GM23338 (cell line): ENCODE measurements around the gene SLCO3A1. TPM values are rescaled to one million over a fixed set of nuclear protein-coding genes. Genes with fewer than 3 reads are reported as not detected.

ENCODE experiments used
- ATAC-seq: fragments of 200-7000 bp; cut with Tn5 transposase; 3 replicates; pipeline ENCODE4 v1.9.1; 2020
- DNase-seq: peaks from one replicate; pipeline ENCODE4 v3.0.0-alpha.2; 2015; ENCODE audit warnings: low spot score
- H2AFZ ChIP-seq: fragments of 200-600 bp; sonication (generic); 2 replicates; pipeline ENCODE4 v1.8.0; 2016; ENCODE audit warnings: antibody characterized with exemption, mild to moderate bottlenecking, moderate library complexity
- H3F3A ChIP-seq: fragments of 200-600 bp; sonication (generic); replicated peaks from 2 replicates; pipeline ENCODE4 v1.8.0; 2017; ENCODE audit warnings: antibody characterized with exemption, mixed run types, low read depth
- H3K27ac ChIP-seq: fragments of 200-600 bp; sonication (generic); 2 replicates; pipeline ENCODE4 v1.6.1; 2016; ENCODE audit warnings: low read depth
- H3K27me3 ChIP-seq: fragments of 200-600 bp; sonication (generic); 2 replicates; pipeline ENCODE4 v1.8.0; 2016; ENCODE audit warnings: mild to moderate bottlenecking, mixed run types, moderate library complexity; ENCODE audit not compliant: insufficient read depth
- H3K36me3 ChIP-seq: fragments of 200-600 bp; sonication (generic); 2 replicates; pipeline ENCODE4 v1.8.0; 2016; ENCODE audit warnings: mild to moderate bottlenecking; ENCODE audit not compliant: insufficient read depth
- H3K4me1 ChIP-seq: fragments of 200-600 bp; sonication (generic); 2 replicates; pipeline ENCODE4 v1.8.0; 2016; ENCODE audit warnings: mild to moderate bottlenecking, moderate library complexity; ENCODE audit not compliant: insufficient read depth
- H3K4me2 ChIP-seq: fragments of 200-600 bp; sonication (generic); 2 replicates; pipeline ENCODE4 v1.7.1; 2017; ENCODE audit warnings: mixed run types
- H3K4me3 ChIP-seq: fragments of 200-600 bp; sonication (generic); 2 replicates; pipeline ENCODE4 v1.6.1; 2016; ENCODE audit warnings: mixed run types
- H3K79me2 ChIP-seq: fragments of 200-600 bp; sonication (generic); replicated peaks from 2 replicates; pipeline ENCODE4 v1.8.0; 2017; ENCODE audit warnings: mild to moderate bottlenecking; ENCODE audit not compliant: insufficient read depth
- H3K9me2 ChIP-seq: fragments of 200-600 bp; sonication (generic); 2 replicates; pipeline ENCODE4 v1.8.0; 2017; ENCODE audit not compliant: insufficient read depth
- H4K20me1 ChIP-seq: fragments of 200-600 bp; sonication (generic); replicated peaks from 2 replicates; pipeline ENCODE4 v1.8.0; 2017; ENCODE audit warnings: mild to moderate bottlenecking; ENCODE audit not compliant: insufficient read depth
- H3K27ac Mint-ChIP-seq: 2 replicates; pipeline ENCODE4 v1.8.0; 2020; ENCODE audit warnings: inconsistent platforms, mild to moderate bottlenecking, moderate library complexity, mixed read lengths
- H3K27me3 Mint-ChIP-seq: 3 replicates; pipeline ENCODE4 v1.8.0; 2022; ENCODE audit warnings: low read depth, mild to moderate bottlenecking, moderate library complexity, mixed read lengths, inconsistent platforms; ENCODE audit not compliant: insufficient read depth, poor library complexity
- H3K36me3 Mint-ChIP-seq: 3 replicates; pipeline ENCODE4 v1.8.0; 2021; ENCODE audit warnings: low read depth, mild to moderate bottlenecking, inconsistent platforms, moderate library complexity, mixed read lengths
- H3K4me1 Mint-ChIP-seq: 3 replicates; pipeline ENCODE4 v1.8.0; 2020; ENCODE audit warnings: mild to moderate bottlenecking, inconsistent platforms, mixed read lengths
- H3K4me3 Mint-ChIP-seq: 3 replicates; pipeline ENCODE4 v1.8.0; 2021; ENCODE audit warnings: moderate library complexity, mild to moderate bottlenecking, inconsistent platforms, mixed read lengths
- H3K9me3 Mint-ChIP-seq: 3 replicates; pipeline ENCODE4 v1.8.0; 2020; ENCODE audit warnings: moderate library complexity, mild to moderate bottlenecking, inconsistent platforms, mixed read lengths
- CREB1 ChIP-seq: fragments of 250-450 bp; sonication (Bioruptor Pico); IDR thresholded peaks from 2 replicates; pipeline ENCODE4 v1.5.0; 2020; ENCODE audit warnings: low read depth, mild to moderate bottlenecking, moderate library complexity
- EZH2 ChIP-seq: fragments of 200-600 bp; sonication (generic); IDR thresholded peaks from one replicate; pipeline ENCODE4 v1.8.0; 2017; ENCODE audit warnings: antibody characterized with exemption, mild to moderate bottlenecking, low read depth; ENCODE audit not compliant: unreplicated experiment
- EZH2phosphoT487 ChIP-seq: fragments of 200-600 bp; sonication (generic); IDR thresholded peaks from one replicate; pipeline ENCODE4 v1.8.1; 2018; ENCODE audit warnings: antibody characterized with exemption; ENCODE audit not compliant: unreplicated experiment
- JUNB ChIP-seq: IDR thresholded peaks from one replicate; pipeline ENCODE4 v1.6.1; 2016; ENCODE audit warnings: antibody characterized with exemption; ENCODE audit not compliant: unreplicated experiment
- NANOG ChIP-seq: IDR thresholded peaks from 2 replicates; pipeline ENCODE4 v1.6.1; 2016; ENCODE audit warnings: antibody characterized with exemption, borderline replicate concordance
- POLR2AphosphoS5 ChIP-seq: IDR thresholded peaks from 2 replicates; pipeline ENCODE4 v1.6.1; 2016; ENCODE audit warnings: antibody characterized with exemption, low read depth
- STAT1 ChIP-seq: IDR thresholded peaks from one replicate; pipeline ENCODE4 v1.6.1; 2016; ENCODE audit warnings: antibody characterized with exemption; ENCODE audit not compliant: unreplicated experiment
- ZNF114 ChIP-seq: fragments of 250-450 bp; sonication (Bioruptor Pico); IDR thresholded peaks from 2 replicates; pipeline ENCODE4 v1.5.0; 2020; ENCODE audit warnings: mild to moderate bottlenecking, moderate library complexity
- ZNF331 ChIP-seq: fragments of 250-450 bp; sonication (Bioruptor Pico); IDR thresholded peaks from 2 replicates; pipeline ENCODE4 v1.5.0; 2020; ENCODE audit warnings: low read depth, mild to moderate bottlenecking, moderate library complexity
- polyA plus RNA-seq: library from polyadenylated mRNA; unstranded; fragments of >200 nt; fragmentation: Nextera tagmentation; extraction: Ambion mirVana; gene quantifications from 2 replicates; pipeline ENCODE4 v1.2.1, GENCODE V29; 2016
- total RNA-seq: library from RNA; depleted of rRNA; stranded (reverse); fragments of >200 nt; shearing (Covaris generic); gene quantifications from 2 replicates; pipeline ENCODE4 v1.2.3, GENCODE V29; 2014
- TF ChIP-seq, protein P1 (sequence below): IDR thresholded peaks from 2 replicates; pipeline ENCODE4 v1.6.1; 2016; ENCODE audit warnings: antibody characterized with exemption
- TF ChIP-seq, protein P2 (sequence below): IDR thresholded peaks from one replicate; pipeline ENCODE4 v1.6.1; 2018; ENCODE audit warnings: antibody characterized with exemption; ENCODE audit not compliant: unreplicated experiment
- TF ChIP-seq, protein P3 (sequence below), 2 experiments: fragments of 200-600 bp in 1 of 2; sonication (generic) in 1 of 2; conservative IDR thresholded peaks; 2 replicates each; pipeline versions ENCODE4 v1.5.1 to v1.6.1; 2016 to 2017; ENCODE audit warnings: antibody characterized with exemption in 2 of 2, low read depth in 2 of 2, mild to moderate bottlenecking in 2 of 2, moderate library complexity in 1 of 2
- TF ChIP-seq, protein P4 (sequence below): fragments of 250-450 bp; sonication (Bioruptor Pico); IDR thresholded peaks from 2 replicates; pipeline ENCODE4 v1.5.0; 2020; ENCODE audit warnings: mild to moderate bottlenecking, moderate library complexity

The SLCO3A1 gene
- total and polyA plus RNA-seq, 2 experiments from 2014 or later: 7.3 to 9.4 TPM

DNA sequence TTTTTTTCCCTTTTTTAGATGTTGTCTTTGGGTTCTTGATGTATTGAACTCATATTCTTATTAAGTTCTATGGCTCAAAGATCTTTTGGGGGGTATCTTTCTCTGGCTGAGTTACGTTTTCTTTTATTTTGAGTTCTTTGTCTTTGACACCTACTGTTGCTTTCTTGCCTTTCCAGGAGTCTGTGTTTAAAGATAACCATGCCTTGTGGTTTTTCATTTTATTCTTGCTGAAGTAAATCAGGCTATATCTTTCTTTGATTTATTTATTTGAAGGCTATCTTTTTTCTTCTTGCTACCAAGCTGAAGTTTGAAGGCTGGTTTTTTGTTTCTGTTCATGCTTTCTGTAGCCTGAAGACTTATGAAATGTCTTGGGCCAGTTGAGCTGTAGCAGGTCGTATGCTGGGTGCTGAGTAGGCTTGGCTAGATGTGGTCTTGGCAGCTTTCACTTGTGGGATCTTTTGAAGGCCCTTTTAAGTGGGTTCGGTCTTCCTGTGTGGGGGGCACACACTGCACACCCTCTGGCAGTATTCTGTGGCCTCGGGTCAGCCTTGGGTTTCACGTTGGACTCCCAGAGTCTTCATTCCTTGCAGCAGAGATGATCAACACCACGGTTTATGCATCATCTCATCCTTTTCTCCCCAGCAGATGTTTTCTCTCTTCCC lies 17.5 kb downstream of the SLCO3A1 start:
- Histone ChIP-seq H3K4me3 (no peak overlapping the region), H3K79me2 (peaks cover 50% of the 10 kb centered on the region)

More for the DNA sequence above, 17.5 kb downstream of the SLCO3A1 start:
- peaks cover 9% of the 10 kb centered on the region; the same call in 2 of the 3 replicates for H3K36me3 Mint-ChIP-seq
- no peak for DNase-seq
- H3K4me2 ChIP-seq: no peak overlapping the region
- H3F3A ChIP-seq: no peaks in the 10 kb centered on the region
- H3K9me2 ChIP-seq: peaks cover 5% of the 10 kb centered on the region; the same call in 1 of the 2 replicates
- H3K27ac ChIP-seq: no peak overlapping the region
- peaks cover 2% of the 10 kb centered on the region for H3K27me3 Mint-ChIP-seq
- TF ChIP-seq JUNB (no peak), STAT1 (no peak), ZNF331 (CRISPR knock-in tag) (no peak), ZNF114 (CRISPR knock-in tag) (no peak), NANOG (no peak), POLR2AphosphoS5 (no peak), EZH2phosphoT487 (no peak), CREB1 (CRISPR knock-in tag) (no peak), EZH2 (no peak)
- TF ChIP-seq, protein P1, sequence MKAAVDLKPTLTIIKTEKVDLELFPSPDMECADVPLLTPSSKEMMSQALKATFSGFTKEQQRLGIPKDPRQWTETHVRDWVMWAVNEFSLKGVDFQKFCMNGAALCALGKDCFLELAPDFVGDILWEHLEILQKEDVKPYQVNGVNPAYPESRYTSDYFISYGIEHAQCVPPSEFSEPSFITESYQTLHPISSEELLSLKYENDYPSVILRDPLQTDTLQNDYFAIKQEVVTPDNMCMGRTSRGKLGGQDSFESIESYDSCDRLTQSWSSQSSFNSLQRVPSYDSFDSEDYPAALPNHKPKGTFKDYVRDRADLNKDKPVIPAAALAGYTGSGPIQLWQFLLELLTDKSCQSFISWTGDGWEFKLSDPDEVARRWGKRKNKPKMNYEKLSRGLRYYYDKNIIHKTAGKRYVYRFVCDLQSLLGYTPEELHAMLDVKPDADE: no peak
- TF ChIP-seq, protein P2, sequence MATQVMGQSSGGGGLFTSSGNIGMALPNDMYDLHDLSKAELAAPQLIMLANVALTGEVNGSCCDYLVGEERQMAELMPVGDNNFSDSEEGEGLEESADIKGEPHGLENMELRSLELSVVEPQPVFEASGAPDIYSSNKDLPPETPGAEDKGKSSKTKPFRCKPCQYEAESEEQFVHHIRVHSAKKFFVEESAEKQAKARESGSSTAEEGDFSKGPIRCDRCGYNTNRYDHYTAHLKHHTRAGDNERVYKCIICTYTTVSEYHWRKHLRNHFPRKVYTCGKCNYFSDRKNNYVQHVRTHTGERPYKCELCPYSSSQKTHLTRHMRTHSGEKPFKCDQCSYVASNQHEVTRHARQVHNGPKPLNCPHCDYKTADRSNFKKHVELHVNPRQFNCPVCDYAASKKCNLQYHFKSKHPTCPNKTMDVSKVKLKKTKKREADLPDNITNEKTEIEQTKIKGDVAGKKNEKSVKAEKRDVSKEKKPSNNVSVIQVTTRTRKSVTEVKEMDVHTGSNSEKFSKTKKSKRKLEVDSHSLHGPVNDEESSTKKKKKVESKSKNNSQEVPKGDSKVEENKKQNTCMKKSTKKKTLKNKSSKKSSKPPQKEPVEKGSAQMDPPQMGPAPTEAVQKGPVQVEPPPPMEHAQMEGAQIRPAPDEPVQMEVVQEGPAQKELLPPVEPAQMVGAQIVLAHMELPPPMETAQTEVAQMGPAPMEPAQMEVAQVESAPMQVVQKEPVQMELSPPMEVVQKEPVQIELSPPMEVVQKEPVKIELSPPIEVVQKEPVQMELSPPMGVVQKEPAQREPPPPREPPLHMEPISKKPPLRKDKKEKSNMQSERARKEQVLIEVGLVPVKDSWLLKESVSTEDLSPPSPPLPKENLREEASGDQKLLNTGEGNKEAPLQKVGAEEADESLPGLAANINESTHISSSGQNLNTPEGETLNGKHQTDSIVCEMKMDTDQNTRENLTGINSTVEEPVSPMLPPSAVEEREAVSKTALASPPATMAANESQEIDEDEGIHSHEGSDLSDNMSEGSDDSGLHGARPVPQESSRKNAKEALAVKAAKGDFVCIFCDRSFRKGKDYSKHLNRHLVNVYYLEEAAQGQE: no peak
- TF ChIP-seq, protein P3, sequence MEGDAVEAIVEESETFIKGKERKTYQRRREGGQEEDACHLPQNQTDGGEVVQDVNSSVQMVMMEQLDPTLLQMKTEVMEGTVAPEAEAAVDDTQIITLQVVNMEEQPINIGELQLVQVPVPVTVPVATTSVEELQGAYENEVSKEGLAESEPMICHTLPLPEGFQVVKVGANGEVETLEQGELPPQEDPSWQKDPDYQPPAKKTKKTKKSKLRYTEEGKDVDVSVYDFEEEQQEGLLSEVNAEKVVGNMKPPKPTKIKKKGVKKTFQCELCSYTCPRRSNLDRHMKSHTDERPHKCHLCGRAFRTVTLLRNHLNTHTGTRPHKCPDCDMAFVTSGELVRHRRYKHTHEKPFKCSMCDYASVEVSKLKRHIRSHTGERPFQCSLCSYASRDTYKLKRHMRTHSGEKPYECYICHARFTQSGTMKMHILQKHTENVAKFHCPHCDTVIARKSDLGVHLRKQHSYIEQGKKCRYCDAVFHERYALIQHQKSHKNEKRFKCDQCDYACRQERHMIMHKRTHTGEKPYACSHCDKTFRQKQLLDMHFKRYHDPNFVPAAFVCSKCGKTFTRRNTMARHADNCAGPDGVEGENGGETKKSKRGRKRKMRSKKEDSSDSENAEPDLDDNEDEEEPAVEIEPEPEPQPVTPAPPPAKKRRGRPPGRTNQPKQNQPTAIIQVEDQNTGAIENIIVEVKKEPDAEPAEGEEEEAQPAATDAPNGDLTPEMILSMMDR (conservative IDR thresholded peaks at IDR 0.05; ENCODE audit: low read depth in 2 of 2): no peak
- TF ChIP-seq, protein P4, sequence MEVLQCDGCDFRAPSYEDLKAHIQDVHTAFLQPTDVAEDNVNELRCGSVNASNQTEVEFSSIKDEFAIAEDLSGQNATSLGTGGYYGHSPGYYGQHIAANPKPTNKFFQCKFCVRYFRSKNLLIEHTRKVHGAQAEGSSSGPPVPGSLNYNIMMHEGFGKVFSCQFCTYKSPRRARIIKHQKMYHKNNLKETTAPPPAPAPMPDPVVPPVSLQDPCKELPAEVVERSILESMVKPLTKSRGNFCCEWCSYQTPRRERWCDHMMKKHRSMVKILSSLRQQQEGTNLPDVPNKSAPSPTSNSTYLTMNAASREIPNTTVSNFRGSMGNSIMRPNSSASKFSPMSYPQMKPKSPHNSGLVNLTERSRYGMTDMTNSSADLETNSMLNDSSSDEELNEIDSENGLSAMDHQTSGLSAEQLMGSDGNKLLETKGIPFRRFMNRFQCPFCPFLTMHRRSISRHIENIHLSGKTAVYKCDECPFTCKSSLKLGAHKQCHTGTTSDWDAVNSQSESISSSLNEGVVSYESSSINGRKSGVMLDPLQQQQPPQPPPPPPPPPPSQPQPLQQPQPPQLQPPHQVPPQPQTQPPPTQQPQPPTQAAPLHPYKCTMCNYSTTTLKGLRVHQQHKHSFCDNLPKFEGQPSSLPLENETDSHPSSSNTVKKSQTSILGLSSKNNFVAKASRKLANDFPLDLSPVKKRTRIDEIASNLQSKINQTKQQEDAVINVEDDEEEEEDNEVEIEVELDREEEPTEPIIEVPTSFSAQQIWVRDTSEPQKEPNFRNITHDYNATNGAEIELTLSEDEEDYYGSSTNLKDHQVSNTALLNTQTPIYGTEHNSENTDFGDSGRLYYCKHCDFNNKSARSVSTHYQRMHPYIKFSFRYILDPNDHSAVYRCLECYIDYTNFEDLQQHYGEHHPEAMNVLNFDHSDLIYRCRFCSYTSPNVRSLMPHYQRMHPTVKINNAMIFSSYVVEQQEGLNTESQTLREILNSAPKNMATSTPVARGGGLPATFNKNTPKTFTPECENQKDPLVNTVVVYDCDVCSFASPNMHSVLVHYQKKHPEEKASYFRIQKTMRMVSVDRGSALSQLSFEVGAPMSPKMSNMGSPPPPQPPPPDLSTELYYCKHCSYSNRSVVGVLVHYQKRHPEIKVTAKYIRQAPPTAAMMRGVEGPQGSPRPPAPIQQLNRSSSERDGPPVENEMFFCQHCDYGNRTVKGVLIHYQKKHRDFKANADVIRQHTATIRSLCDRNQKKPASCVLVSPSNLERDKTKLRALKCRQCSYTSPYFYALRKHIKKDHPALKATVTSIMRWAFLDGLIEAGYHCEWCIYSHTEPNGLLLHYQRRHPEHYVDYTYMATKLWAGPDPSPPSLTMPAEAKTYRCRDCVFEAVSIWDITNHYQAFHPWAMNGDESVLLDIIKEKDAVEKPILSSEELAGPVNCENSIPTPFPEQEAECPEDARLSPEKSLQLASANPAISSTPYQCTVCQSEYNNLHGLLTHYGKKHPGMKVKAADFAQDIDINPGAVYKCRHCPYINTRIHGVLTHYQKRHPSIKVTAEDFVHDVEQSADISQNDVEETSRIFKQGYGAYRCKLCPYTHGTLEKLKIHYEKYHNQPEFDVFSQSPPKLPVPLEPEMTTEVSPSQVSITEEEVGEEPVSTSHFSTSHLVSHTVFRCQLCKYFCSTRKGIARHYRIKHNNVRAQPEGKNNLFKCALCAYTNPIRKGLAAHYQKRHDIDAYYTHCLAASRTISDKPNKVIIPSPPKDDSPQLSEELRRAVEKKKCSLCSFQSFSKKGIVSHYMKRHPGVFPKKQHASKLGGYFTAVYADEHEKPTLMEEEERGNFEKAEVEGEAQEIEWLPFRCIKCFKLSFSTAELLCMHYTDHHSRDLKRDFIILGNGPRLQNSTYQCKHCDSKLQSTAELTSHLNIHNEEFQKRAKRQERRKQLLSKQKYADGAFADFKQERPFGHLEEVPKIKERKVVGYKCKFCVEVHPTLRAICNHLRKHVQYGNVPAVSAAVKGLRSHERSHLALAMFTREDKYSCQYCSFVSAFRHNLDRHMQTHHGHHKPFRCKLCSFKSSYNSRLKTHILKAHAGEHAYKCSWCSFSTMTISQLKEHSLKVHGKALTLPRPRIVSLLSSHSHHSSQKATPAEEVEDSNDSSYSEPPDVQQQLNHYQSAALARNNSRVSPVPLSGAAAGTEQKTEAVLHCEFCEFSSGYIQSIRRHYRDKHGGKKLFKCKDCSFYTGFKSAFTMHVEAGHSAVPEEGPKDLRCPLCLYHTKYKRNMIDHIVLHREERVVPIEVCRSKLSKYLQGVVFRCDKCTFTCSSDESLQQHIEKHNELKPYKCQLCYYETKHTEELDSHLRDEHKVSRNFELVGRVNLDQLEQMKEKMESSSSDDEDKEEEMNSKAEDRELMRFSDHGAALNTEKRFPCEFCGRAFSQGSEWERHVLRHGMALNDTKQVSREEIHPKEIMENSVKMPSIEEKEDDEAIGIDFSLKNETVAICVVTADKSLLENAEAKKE (CRISPR knock-in tag): no peak
- peaks cover 17% of the 10 kb centered on the region for H3K4me1 ChIP-seq
- no peaks in the 10 kb centered on the region; the same call in 1 of the 2 replicates for H4K20me1 ChIP-seq
- no peak overlapping the region for H3K27ac Mint-ChIP-seq
- peaks cover 27% of the 10 kb centered on the region for H3K4me1 Mint-ChIP-seq
- H3K27me3 ChIP-seq: no peaks in the 10 kb centered on the region
- H3K9me3 Mint-ChIP-seq: peaks cover 3% of the 10 kb centered on the region; the same call in 2 of the 3 replicates
- no peak overlapping the region for H2AFZ ChIP-seq
- no peaks in the 10 kb centered on the region for H3K36me3 ChIP-seq
- ATAC-seq: no peak
- no peak overlapping the region for H3K4me3 Mint-ChIP-seq
